ENCODE results near the gene ATP9B.

- TF ChIP-seq CTCF (tag by site-specific recombination; IDR thresholded peaks at IDR 0.05) = no peak
- TF ChIP-seq ZNF350 (tag by site-specific recombination; IDR thresholded peaks at IDR 0.05) = no peak
- no peak for TF ChIP-seq ZNF121 (tag by site-specific recombination; IDR thresholded peaks at IDR 0.05)
- TF ChIP-seq MYNN (tag by site-specific recombination; IDR thresholded peaks at IDR 0.05; ENCODE audit: borderline replicate concordance) = no peak
- no peak for TF ChIP-seq ZIC2 (tag by site-specific recombination; IDR thresholded peaks at IDR 0.05)
- TF ChIP-seq ZNF37A (tag by site-specific recombination; IDR thresholded peaks at IDR 0.05) = no peak
- TF ChIP-seq ZNF785 (tag by site-specific recombination; IDR thresholded peaks at IDR 0.05) = no peak
- TF ChIP-seq ZNF274 (IDR thresholded peaks at IDR 0.05; ENCODE audit: low read length) = no peak
- no peak for TF ChIP-seq ZNF274 (tag by site-specific recombination; IDR thresholded peaks at IDR 0.05; ENCODE audit: borderline replicate concordance)
- no peak for TF ChIP-seq KLF17 (tag by site-specific recombination; IDR thresholded peaks at IDR 0.05)
- no peak for TF ChIP-seq BCL11A (tag by site-specific recombination; IDR thresholded peaks at IDR 0.05; ENCODE audit: low read depth)
- no peak for TF ChIP-seq ZNF639 (tag by site-specific recombination; IDR thresholded peaks at IDR 0.05)
Observed at GRCh38 chr18:79107886-79108285, 38.7 kb downstream of the ATP9B start.

Data from HEK293 (cell line).